Skin epidermis (tissue), 12 donors: ENCODE results near the gene EP300.

Experiments used
- H3K27ac ChIP-seq, 21 experiments: fragments of 200-600 bp; sonication (generic) in 11 of 21; one replicate each; pipeline ENCODE4 v1.5.0; 2020; ENCODE audit warnings: mild to moderate bottlenecking in 3 of 21, inconsistent platforms in 2 of 21, moderate library complexity in 2 of 21
- H3K4me3 ChIP-seq, 7 experiments: fragments of 200-600 bp; sonication (generic) in 2 of 7; one replicate each; pipeline ENCODE4 v1.5.0; 2020; ENCODE audit warnings: inconsistent platforms in 2 of 7, mild to moderate bottlenecking in 2 of 7, moderate library complexity in 1 of 7

The EP300 gene

GRCh38 chr22:41198027-41198580 is 105.7 kb downstream of the EP300 start:
- Histone ChIP-seq H3K4me3 (peak overlapping the region; percentile 49 to 81 (median 65)), H3K27ac (peak overlapping the region in 1 of 21 experiments; percentile 38)

DNA sequence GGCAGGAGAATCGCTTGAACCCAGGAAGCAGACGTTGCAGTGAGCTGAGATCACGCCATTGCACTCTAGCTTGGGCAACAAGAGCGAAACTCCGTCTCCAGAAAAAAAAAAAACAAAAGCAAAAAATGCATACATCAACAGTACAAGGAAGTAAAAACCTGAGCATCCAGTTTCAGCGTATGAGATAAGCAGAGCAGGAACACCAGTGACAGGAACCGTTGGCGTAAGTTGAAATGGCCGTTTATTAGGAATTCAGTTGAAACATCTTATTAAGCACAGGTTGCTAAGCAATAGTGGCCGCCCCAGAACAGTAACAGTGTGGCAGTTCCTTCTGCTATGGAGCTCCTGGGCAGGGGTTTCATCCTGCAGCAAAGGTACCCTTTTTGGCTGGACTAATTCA is 108.7 kb downstream of the EP300 start:
- H3K4me3 ChIP-seq = no peak overlapping the region
- no peak overlapping the region for H3K27ac ChIP-seq

GRCh38 chr22:41203118-41203517 is 110.7 kb downstream of the EP300 start:
- Histone ChIP-seq H3K27ac (no peak overlapping the region), H3K4me3 (no peak overlapping the region)

DNA sequence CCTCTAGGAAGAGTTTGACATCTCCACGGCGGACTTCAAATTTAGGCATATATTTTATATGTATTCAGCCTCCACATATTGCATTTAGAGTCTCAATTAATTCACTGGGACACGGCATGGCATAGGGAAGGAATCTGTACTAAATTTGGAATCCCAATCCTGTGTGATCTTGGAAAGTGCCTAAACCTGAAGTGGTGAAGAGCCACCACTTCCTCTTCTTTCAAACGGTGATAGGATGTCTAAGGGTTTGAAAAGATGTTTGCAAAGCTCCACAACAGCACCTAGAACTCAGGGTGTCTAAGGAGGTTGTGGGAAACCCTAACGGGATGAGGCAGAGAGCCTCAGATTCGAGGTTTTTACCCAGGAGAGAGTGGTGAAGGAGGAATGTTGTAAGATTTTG is 111.7 kb downstream of the EP300 start:
- Histone ChIP-seq H3K27ac (no peak overlapping the region), H3K4me3 (no peak overlapping the region)

GRCh38 chr22:41204992-41205900 is 112.9 kb downstream of the EP300 start, which contains the start of gene L3MBTL2:
TSS of gene L3MBTL2 (plus strand) at chr22:41205312. CDS start at chr22:41205363, 51 bp downstream.
- H3K27ac ChIP-seq = peak within 1 kb of the TSS; percentile 35 to 91 (median 81)
- peak within 1 kb of the TSS; percentile 55 to 96 (median 83) for H3K4me3 ChIP-seq

GRCh38 chr22:41206719-41207118 is 114.3 kb downstream of the EP300 start:
- Histone ChIP-seq H3K27ac (no peak overlapping the region), H3K4me3 (no peak overlapping the region)

GRCh38 chr22:41215409-41215808 is 123.0 kb downstream of the EP300 start:
- peak overlapping the region in 1 of 21 experiments; percentile 37 for H3K27ac ChIP-seq

DNA sequence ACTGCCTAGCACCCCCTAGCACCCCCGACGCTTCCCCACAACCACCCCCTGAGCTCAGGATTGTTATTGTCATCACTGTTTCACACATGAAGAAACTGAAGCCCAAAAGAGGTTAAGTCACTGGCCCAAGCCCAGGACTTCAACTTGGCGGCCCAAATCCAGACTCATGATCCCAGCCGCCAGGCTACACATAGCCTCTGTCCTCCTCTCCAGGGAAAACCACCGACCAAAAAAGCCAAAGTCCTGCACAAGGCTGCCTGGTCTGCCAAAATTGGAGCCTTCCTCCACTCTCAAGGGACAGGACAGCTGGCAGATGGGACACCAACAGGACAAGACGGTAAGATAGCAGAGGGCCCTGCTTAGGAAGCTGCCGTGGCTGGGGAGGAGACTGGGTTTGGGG is 123.5 kb downstream of the EP300 start:
- H3K27ac ChIP-seq = peak overlapping the region in 4 of 21 experiments; percentile 19 to 78 (median 52)
- H3K4me3 ChIP-seq = no peak overlapping the region

More at GRCh38 chr22:41215409-41215808, 123.0 kb downstream of the EP300 start:
- H3K4me3 ChIP-seq = no peak overlapping the region

GRCh38 chr22:41216984-41217383 is 124.6 kb downstream of the EP300 start:
- Histone ChIP-seq H3K4me3 (peak overlapping the region in 1 of 7 experiments; percentile 9), H3K27ac (peak overlapping the region in 20 of 21 experiments; percentile 23 to 87 (median 60))

DNA sequence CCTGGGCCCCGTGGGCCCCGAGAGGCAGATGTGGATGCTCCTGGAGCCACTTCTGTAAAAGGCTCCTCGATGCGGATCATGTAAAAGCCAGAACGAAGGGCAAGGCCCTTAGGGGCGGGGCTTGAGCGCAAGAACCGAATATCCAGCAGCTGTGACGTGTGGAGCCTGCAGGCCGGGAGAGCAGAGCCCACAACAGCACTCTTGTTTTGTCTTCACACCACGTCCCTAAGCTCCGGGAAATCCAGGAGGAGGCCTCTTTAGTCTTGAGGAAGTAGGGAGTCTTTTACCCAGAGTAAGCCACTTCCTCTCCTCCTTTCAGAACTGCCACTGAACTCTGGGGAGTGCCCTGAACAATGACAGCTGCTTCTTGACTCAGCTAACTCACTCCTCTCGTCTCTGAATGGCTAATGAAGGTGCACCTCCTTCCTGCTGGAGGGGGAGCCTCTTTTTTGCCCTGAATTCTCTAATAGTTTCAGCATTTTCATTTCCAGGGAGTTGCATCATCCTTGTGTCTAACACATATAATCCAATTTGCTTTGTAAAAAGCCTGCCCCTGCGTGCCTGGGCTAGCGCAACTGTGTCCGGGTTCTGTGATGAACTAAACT is 125.3 kb downstream of the EP300 start:
- Histone ChIP-seq H3K27ac (peak overlapping the region in 19 of 21 experiments; percentile 23 to 87 (median 63)), H3K4me3 (peak overlapping the region in 1 of 7 experiments; percentile 9)

DNA sequence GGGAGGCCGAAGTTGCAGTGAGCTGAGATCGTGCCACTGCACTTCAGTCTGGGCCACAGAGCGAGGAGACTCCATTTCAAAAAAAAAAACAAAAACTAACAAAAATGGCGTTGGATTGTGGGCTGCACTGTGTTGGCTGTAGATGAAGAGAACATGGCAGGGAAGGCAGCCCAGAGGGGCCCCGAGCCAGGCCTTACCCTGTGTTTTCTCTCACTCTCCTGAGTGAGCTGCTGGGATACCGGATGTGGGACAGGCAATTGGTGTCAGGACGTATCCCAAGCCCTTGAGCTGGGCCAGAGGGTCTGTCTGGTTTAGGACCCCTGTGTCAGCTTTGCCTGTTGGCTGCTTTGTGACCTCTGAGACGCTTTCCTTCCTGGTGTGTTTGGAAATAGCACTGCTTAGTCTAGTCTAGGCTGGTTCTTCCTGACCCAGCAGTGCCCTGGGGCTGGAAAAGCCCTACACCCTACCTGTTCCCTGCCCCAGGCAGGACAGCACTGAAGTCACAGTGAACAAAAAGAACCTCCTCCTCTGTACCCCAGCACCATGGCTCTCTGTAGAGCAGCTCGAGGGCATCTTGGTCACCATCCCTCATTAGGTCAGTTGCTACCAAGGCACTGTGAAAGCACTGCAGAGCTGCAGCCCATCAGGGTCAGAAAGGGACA is 130.6 kb downstream of the EP300 start:
- Histone ChIP-seq H3K27ac (peak overlapping the region in 4 of 21 experiments; percentile 16 to 58 (median 50)), H3K4me3 (no peak overlapping the region)

DNA sequence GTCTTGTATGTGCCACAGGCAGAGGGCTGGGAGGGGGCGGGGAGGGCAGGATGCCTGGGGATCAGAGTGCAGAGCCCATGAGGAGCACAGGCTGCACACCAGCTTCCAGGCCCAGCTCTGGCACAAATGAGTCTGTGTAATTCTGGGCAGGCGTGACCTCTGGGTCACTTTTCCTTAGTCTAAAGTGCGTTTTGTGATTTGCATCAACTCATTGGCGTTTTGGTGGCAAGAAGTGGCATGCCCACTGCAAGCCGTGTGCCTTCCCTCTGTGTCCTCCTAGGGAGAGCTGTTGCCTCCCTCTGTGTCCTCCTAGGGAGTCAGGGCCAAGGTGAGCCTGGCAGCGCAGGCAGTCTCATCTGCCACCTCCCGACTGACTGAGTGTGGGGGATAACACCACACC is 131.1 kb downstream of the EP300 start:
- no peak overlapping the region for H3K27ac ChIP-seq

DNA sequence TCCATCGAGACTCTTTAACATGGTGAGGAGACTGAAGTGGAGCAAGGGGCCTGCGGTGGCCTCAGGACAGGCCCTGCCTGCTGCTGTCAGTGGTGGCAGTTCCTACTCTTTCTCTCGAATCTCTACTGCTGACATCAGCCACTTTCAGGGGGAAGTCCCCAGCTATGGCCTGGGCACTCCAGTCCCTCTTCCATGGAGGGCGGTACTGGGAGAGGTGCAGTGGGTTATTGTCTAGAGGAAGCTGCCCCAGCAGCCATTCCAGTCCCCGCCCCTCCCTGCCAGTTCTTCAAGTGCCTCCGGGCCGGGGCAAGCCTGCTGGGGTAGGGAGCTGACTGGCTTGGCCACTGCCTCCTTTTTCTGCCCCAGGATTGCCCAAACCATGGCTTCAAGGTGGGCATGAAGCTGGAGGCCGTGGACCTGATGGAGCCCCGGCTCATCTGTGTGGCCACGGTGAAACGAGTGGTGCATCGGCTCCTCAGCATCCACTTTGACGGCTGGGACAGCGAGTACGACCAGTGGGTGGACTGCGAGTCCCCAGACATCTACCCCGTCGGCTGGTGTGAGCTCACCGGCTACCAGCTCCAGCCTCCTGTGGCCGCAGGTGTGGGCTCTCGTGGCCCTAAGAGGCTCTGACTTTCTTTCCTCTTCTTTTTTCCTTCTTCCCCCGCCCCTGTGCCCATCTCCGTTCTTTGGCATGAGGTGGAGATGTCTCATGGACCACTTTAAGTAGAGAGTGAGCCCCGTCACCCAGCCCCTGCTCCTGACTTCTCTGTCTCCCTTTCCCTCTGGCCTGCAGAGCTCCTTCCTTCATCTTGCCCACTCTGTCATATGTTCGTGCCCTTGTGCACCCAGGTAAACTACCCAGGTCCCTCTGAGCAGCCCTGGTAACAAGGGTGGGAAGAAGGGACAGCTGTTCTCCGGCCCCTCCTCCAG is 134.6 kb downstream of the EP300 start:
- Histone ChIP-seq H3K4me3 (no peak overlapping the region), H3K27ac (peak overlapping the region in 1 of 21 experiments; percentile 7)

More for the DNA sequence above, 131.1 kb downstream of the EP300 start:
- H3K4me3 ChIP-seq = no peak overlapping the region

GRCh38 chr22:41229215-41229614 is 136.8 kb downstream of the EP300 start:
- Histone ChIP-seq H3K27ac (no peak overlapping the region), H3K4me3 (no peak overlapping the region)
